Measurements from ENCODE around the gene TRPC4.

DNA sequence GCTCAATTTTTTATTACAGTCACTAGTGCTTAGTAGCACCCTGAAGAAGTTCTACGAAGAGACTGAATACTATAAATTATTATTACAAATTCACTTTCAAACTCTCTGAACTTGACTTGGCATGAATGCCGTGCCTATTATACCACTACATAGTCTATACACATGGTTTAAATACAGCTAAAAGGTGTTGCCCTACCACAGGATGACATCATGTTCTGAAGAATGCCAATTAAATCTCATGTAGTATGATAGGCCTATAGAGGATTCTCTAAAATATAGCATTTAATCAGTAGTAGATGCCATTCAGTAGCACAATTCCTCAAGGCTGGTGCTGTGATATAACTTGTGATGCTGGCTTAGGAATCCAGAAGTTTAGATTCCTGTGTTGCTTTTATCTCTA, 254.3 kb downstream of the TRPC4 start:
- TF ChIP-seq EZH2 (IDR thresholded peaks at IDR 0.05; ENCODE audit: borderline replicate concordance, insufficient read depth, low read length, poor library complexity, severe bottlenecking) (no peak), CTCF (IDR thresholded peaks at IDR 0.05; ENCODE audit: poor library complexity, severe bottlenecking) (no peak), EP300 (conservative IDR thresholded peaks at IDR 0.05; ENCODE audit: poor library complexity, severe bottlenecking) (no peak), REST (IDR thresholded peaks at IDR 0.05; ENCODE audit: borderline replicate concordance) (no peak), MXI1 (conservative IDR thresholded peaks at IDR 0.05; ENCODE audit: poor library complexity, severe bottlenecking) (no peak), RAD21 (conservative IDR thresholded peaks at IDR 0.05) (no peak)
